ENCODE results near the gene CFAP299.

The CFAP299 gene

GRCh38 chr4:80990851-80991250 lies 655.3 kb downstream of the CFAP299 start:
- H3K4me3 ChIP-seq (replicated peaks; ENCODE audit: low read depth, low read length) = no peak overlapping the region
- DNase-seq (ENCODE audit: low read depth) = no peak
- TF ChIP-seq, protein P1, sequence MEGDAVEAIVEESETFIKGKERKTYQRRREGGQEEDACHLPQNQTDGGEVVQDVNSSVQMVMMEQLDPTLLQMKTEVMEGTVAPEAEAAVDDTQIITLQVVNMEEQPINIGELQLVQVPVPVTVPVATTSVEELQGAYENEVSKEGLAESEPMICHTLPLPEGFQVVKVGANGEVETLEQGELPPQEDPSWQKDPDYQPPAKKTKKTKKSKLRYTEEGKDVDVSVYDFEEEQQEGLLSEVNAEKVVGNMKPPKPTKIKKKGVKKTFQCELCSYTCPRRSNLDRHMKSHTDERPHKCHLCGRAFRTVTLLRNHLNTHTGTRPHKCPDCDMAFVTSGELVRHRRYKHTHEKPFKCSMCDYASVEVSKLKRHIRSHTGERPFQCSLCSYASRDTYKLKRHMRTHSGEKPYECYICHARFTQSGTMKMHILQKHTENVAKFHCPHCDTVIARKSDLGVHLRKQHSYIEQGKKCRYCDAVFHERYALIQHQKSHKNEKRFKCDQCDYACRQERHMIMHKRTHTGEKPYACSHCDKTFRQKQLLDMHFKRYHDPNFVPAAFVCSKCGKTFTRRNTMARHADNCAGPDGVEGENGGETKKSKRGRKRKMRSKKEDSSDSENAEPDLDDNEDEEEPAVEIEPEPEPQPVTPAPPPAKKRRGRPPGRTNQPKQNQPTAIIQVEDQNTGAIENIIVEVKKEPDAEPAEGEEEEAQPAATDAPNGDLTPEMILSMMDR (IDR thresholded peaks at IDR 0.05; ENCODE audit: low read length, missing control alignments) = no peak

GRCh38 chr4:80999943-81000342 lies 664.4 kb downstream of the CFAP299 start:
- H3K4me3 ChIP-seq (replicated peaks; ENCODE audit: low read depth, low read length) = no peak overlapping the region
- TF ChIP-seq, protein P1 (IDR thresholded peaks at IDR 0.05; ENCODE audit: low read length, missing control alignments) = no peak
- no peak for DNase-seq (ENCODE audit: low read depth)

DNA sequence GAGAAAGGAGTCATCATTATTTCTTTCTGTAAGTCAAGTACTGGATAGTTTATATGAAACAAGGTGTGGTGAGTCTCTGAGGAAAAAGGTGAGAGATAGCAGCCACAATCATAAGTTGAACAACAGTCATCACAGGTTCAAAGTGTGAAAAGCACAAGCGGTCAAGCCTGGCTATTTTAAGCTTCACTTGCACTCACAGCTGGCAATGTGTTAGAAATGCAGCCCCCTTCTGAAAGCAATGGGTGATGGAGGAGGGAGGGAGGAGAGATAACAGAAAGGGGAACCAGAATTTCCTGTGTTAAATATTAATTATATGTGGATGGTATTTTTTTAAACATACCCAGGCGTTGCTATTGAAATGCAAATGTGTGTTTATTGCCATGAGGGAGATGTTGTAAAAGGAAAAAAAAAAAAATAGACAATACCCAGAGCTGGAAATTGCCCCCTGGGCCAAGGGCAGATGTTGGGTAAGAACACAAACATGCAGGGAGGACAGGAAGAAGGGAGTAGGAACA lies 668.1 kb downstream of the CFAP299 start:
- no peak for DNase-seq (ENCODE audit: low read depth)
- no peak overlapping the region for H3K4me3 ChIP-seq (replicated peaks; ENCODE audit: low read depth, low read length)
- TF ChIP-seq, protein P1 (IDR thresholded peaks at IDR 0.05; ENCODE audit: low read length, missing control alignments) = no peak

- TF ChIP-seq, protein P1 (IDR thresholded peaks at IDR 0.05; ENCODE audit: low read length, missing control alignments) = no peak
- no peak overlapping the region for H3K4me3 ChIP-seq (replicated peaks; ENCODE audit: low read depth, low read length)
- DNase-seq (ENCODE audit: low read depth) = no peak
Observed at GRCh38 chr4:81007417-81007816, 671.9 kb downstream of the CFAP299 start.

Measured in fibroblast of pulmonary artery (primary cell).